Body of pancreas (tissue), 2 donors: ENCODE data around the gene MELK. TPM values are rescaled to one million over a fixed set of nuclear protein-coding genes. Genes with fewer than 3 reads are reported as not detected.

Experiments used
- total RNA-seq, 2 donors: library from RNA; depleted of rRNA; stranded (reverse); fragments of >200 nt; gene quantifications; one replicate each; pipeline ENCODE4 v1.1.0, GENCODE V29; 2016

The MELK gene
- total RNA-seq, 2 donors from 2014 or later = not detected

Other genes starting within 250 kb of the MELK start
- 10 to 100 TPM in 1 of 2 donors, 1 to 10 TPM in 1; 8.9 to 14.0 TPM for gene RNF38, start 172.6 kb upstream of the MELK start, total RNA-seq